Muscle of leg (tissue), 11 donors: ENCODE results near the gene ATAD2B. TPM values are rescaled to one million over a fixed set of nuclear protein-coding genes. Genes with fewer than 3 reads are reported as not detected.

Source experiments
- DNase-seq: peaks from one replicate; pipeline ENCODE4 v3.0.0; 2013
- H3K27ac ChIP-seq: one replicate; pipeline ENCODE4 v1.5.1; 2013; ENCODE audit warnings: mild to moderate bottlenecking, low read length, control low read depth
- H3K27me3 ChIP-seq: one replicate; pipeline ENCODE4 v1.6.1; 2013; ENCODE audit warnings: low read length; ENCODE audit not compliant: control insufficient read depth, insufficient read depth
- H3K36me3 ChIP-seq: one replicate; pipeline ENCODE4 v1.6.1; 2013; ENCODE audit warnings: low read length; ENCODE audit not compliant: control insufficient read depth, insufficient read depth
- H3K4me1 ChIP-seq: one replicate; pipeline ENCODE4 v1.6.1; 2013; ENCODE audit warnings: low read length; ENCODE audit not compliant: control insufficient read depth, insufficient read depth
- H3K4me3 ChIP-seq: one replicate; pipeline ENCODE4 v1.5.1; 2013; ENCODE audit warnings: low read length, control low read depth
- H3K9me3 ChIP-seq: replicated peaks from 2 replicates; pipeline ENCODE4 v1.6.1; 2013; ENCODE audit warnings: low read depth, low read length; ENCODE audit not compliant: control insufficient read depth
- WGBS: methylation state at CpG from one replicate; pipeline ENCODE4 v1.1.5; 2013; ENCODE audit warnings: missing lambda C conversion rate; ENCODE audit not compliant: insufficient coverage; 5-methylcytosine and 5-hydroxymethylcytosine counted together
- polyA plus RNA-seq, 8 donors: library from polyadenylated mRNA; unstranded; fragments of 120-200 nt; gene quantifications; one replicate each; pipeline versions ENCODE4 v1.2.1 to v1.2.3, GENCODE V29; 2013; ENCODE audit warnings: inconsistent platforms in 1 of 8, low replicate concordance in 1 of 8; ENCODE audit not compliant: insufficient read length in 8 of 8, insufficient read depth in 1 of 8
- total RNA-seq: library from RNA; stranded (reverse); fragments of 120-200 nt; gene quantifications from one replicate; pipeline ENCODE4 v1.2.4, GENCODE V29; 2013

Gene ATAD2B
- total and polyA plus RNA-seq, 9 donors, result 10.2 to 17.6 (median 11.8) TPM

GRCh38 chr2:23867449-23867848, 59.5 kb downstream of the ATAD2B start:
- H3K9me3 ChIP-seq, result no peaks in the 10 kb centered on the region
- H3K36me3 ChIP-seq, result peaks cover 17% of the 10 kb centered on the region
- H3K4me3 ChIP-seq, result no peak overlapping the region
- no peak for DNase-seq
- WGBS, result no CpG with 5 or more reads among the region's 2 CpGs
- H3K27me3 ChIP-seq, result no peaks in the 10 kb centered on the region
- no peak overlapping the region for H3K27ac ChIP-seq
- no peaks in the 10 kb centered on the region for H3K4me1 ChIP-seq

- Histone ChIP-seq H3K27ac (no peak overlapping the region), H3K36me3 (peaks cover 16% of the 10 kb centered on the region), H3K4me1 (no peaks in the 10 kb centered on the region), H3K9me3 (no peaks in the 10 kb centered on the region), H3K4me3 (no peak overlapping the region), H3K27me3 (no peaks in the 10 kb centered on the region)
- WGBS, result 80% methylated on average over 1 of the region's 8 CpGs
- no peak for DNase-seq
Measured at GRCh38 chr2:23862716-23863426, 64.1 kb downstream of the ATAD2B start.

DNA sequence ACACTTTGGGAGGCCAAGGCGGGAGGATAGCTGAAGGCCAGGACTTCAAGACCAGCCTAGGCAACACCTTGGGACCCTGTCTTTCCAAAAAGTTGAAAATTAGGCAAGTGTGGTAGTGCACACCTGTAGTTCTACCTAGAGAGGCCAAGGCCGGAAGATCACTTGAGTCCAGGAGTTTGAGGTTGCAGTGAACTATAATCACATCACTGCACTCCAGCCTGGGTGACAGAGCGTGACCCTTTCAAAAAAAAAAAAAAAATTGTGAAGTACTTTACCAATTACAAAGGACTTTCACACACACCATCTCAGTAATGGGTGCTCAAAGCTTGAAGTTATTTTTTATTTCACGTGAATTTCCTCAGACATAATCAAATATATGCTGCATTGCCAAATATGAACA, 65.0 kb downstream of the ATAD2B start:
- H3K27me3 ChIP-seq, result no peaks in the 10 kb centered on the region
- WGBS, result no CpG with 5 or more reads among the region's 4 CpGs
- DNase-seq, result no peak
- H3K27ac ChIP-seq, result no peak overlapping the region
- H3K4me1 ChIP-seq, result no peaks in the 10 kb centered on the region
- no peak overlapping the region for H3K4me3 ChIP-seq
- peaks cover 18% of the 10 kb centered on the region for H3K36me3 ChIP-seq
- H3K9me3 ChIP-seq, result no peaks in the 10 kb centered on the region

GRCh38 chr2:23859983-23860382, 66.9 kb downstream of the ATAD2B start:
- H3K4me1 ChIP-seq, result no peaks in the 10 kb centered on the region
- H3K27me3 ChIP-seq, result no peaks in the 10 kb centered on the region
- DNase-seq, result no peak
- H3K4me3 ChIP-seq, result no peak overlapping the region
- peaks cover 29% of the 10 kb centered on the region for H3K36me3 ChIP-seq
- no CpG with 5 or more reads among the region's 2 CpGs for WGBS
- H3K9me3 ChIP-seq, result no peaks in the 10 kb centered on the region
- no peak overlapping the region for H3K27ac ChIP-seq

DNA sequence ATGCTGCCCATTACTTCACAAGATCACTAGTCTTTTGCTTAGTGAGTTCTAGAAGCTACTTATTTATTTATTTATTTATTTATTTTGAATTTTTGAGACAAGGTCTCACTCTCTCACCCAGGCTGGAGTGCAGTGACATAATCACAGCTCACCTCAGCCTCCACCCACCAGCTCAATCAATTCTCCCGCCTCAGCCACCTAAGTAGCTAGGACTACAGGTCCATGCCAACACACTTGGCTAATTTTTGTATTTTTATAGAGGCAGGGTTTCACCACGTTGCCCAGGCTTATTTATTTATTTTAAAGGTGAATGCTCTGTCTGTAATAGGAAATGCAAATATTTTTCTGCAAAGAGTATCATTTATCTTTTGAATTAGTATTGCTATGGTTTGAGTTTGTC, 67.7 kb downstream of the ATAD2B start:
- H3K4me1 ChIP-seq, result no peaks in the 10 kb centered on the region
- H3K36me3 ChIP-seq, result peaks cover 29% of the 10 kb centered on the region
- no peak for DNase-seq
- no peak overlapping the region for H3K4me3 ChIP-seq
- WGBS, result no CpG with 5 or more reads among the region's 2 CpGs
- no peaks in the 10 kb centered on the region for H3K9me3 ChIP-seq
- no peaks in the 10 kb centered on the region for H3K27me3 ChIP-seq
- no peak overlapping the region for H3K27ac ChIP-seq

- 81% methylated on average over 2 of the region's 4 CpGs for WGBS
- Histone ChIP-seq H3K27me3 (no peaks in the 10 kb centered on the region), H3K27ac (no peak overlapping the region)
Measured at GRCh38 chr2:23850564-23851256, 76.2 kb downstream of the ATAD2B start.

DNA sequence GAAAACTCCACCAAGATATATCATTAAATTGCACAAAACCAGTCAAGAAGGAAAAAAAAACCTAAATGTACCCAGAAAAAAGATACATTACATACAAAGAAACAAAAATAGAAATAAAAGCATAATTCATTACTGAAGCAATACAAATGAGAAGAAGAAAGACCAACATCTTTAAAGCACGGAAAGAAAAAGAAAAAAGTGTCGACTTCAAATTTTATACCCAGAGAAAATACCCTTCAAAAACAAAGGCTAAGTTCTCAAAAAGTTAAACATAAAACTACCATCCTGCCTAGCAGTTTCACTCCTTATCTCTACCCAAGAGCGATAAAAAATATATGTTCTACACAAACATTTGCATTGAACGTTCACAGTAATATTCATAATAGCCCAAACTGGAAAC, 82.0 kb downstream of the ATAD2B start:
- 100% methylated on average over 1 of the region's 4 CpGs for WGBS
- no peaks in the 10 kb centered on the region for H3K27me3 ChIP-seq
- no peak for DNase-seq
- H3K9me3 ChIP-seq, result peaks cover 5% of the 10 kb centered on the region
- no peaks in the 10 kb centered on the region for H3K36me3 ChIP-seq
- no peak overlapping the region for H3K27ac ChIP-seq
- no peaks in the 10 kb centered on the region for H3K4me1 ChIP-seq
- no peak overlapping the region for H3K4me3 ChIP-seq

More at GRCh38 chr2:23850564-23851256, 76.2 kb downstream of the ATAD2B start:
- H3K4me3 ChIP-seq, result no peak overlapping the region
- H3K4me1 ChIP-seq, result no peaks in the 10 kb centered on the region
- peaks cover 4% of the 10 kb centered on the region for H3K36me3 ChIP-seq
- no peak for DNase-seq
- no peaks in the 10 kb centered on the region for H3K9me3 ChIP-seq

GRCh38 chr2:23843051-23843976, 83.6 kb downstream of the ATAD2B start:
- no peaks in the 10 kb centered on the region for H3K36me3 ChIP-seq
- no peaks in the 10 kb centered on the region for H3K27me3 ChIP-seq
- no peak overlapping the region for H3K27ac ChIP-seq
- no peak overlapping the region for H3K4me3 ChIP-seq
- DNase-seq, result no peak
- 80% methylated on average over 3 of the region's 7 CpGs for WGBS
- peaks cover 5% of the 10 kb centered on the region for H3K9me3 ChIP-seq
- H3K4me1 ChIP-seq, result no peaks in the 10 kb centered on the region

GRCh38 chr2:23839919-23840578, 86.9 kb downstream of the ATAD2B start:
- Histone ChIP-seq H3K4me1 (no peaks in the 10 kb centered on the region), H3K36me3 (peaks cover 10% of the 10 kb centered on the region), H3K27me3 (no peaks in the 10 kb centered on the region), H3K27ac (no peak overlapping the region), H3K9me3 (peaks cover 7% of the 10 kb centered on the region), H3K4me3 (no peak overlapping the region)
- WGBS, result 78% methylated on average over 1 of the region's 3 CpGs
- DNase-seq, result no peak
